HG03066 (cell line): Measurements from ENCODE around the gene WDR83.
"Not testable (repeated sequence)": the region's sequence is repeated elsewhere in the genome, so short reads cannot be mapped to it uniquely, and the experiment has no call there.

Experiments
- ATAC-seq: cut with Tn5 transposase; IDR thresholded peaks from one replicate; pipeline ENCODE4 v1.9.1; 2021; ENCODE audit warnings: low read depth; ENCODE audit not compliant: unreplicated experiment

WDR83 gene, protein sequence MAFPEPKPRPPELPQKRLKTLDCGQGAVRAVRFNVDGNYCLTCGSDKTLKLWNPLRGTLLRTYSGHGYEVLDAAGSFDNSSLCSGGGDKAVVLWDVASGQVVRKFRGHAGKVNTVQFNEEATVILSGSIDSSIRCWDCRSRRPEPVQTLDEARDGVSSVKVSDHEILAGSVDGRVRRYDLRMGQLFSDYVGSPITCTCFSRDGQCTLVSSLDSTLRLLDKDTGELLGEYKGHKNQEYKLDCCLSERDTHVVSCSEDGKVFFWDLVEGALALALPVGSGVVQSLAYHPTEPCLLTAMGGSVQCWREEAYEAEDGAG

DNA sequence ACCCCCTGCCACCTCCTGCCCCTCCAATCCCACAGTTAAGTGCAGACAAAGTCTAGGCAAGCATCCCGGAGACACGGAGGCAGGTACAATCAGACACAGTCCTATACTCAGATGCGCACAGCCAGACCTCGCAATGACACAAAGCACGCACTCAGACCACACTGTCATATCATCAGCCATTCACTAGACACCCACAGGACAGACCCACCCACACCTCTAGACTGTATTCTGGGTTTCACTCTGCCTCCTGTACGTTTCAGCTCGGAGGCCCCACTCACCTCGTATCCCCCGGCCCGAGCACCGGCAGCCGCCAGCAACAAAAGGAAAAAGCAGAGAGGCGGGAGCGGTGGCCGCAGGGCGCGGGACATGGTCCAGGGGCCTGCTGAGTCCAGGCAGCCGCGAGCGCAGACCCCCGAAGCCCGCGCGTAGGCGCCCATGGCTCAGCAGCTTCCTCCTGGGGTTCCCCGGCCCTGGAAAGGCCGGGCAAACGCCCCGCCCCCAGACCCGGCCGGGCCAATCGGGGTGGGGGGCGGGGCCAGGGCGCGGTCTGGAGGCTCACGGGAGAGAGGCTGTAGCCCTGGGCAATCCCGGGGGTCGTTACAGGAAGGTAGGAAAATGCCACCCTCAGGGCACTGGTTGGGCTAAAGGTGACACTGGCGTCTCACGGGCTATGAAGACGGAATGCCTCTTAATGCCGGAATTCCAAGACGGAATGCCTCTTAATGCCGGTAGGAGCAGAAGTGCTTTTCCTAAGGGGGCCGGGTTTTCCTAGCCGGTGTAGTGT is at the start of gene WDR83, which contains the start of gene MAN2B1:
Gene WDR83 (plus strand): TSS at position 543 of the 784 bp plus-strand sequence. CDS start 2,984 bp downstream, outside the sequence.
Gene MAN2B1 (minus strand): TSS at position 478 of the 784 bp plus-strand sequence. CDS start 41 bp downstream, at position 437.
- ATAC-seq = peak; percentile 43

DNA sequence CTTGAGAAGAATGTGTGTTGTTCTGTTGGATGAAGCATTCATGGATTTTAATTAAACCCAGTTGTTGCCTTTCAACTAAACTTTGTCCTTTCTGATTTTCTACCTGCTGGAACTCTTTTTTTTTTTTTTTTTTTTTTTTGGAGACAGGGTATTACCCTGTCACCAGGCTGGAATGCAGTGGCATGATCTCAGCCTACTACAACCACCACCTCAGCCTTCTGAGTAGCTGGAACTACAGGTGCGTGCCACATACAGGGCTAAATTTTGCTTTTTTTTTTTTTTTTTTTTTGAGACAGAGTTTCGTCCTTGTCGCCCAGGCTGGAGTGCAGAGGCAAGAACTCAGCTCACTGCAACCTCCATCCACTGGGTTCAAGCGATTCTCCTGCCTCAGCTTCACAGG is 49.0 kb upstream of the WDR83 start:
- ATAC-seq = no peak

DNA sequence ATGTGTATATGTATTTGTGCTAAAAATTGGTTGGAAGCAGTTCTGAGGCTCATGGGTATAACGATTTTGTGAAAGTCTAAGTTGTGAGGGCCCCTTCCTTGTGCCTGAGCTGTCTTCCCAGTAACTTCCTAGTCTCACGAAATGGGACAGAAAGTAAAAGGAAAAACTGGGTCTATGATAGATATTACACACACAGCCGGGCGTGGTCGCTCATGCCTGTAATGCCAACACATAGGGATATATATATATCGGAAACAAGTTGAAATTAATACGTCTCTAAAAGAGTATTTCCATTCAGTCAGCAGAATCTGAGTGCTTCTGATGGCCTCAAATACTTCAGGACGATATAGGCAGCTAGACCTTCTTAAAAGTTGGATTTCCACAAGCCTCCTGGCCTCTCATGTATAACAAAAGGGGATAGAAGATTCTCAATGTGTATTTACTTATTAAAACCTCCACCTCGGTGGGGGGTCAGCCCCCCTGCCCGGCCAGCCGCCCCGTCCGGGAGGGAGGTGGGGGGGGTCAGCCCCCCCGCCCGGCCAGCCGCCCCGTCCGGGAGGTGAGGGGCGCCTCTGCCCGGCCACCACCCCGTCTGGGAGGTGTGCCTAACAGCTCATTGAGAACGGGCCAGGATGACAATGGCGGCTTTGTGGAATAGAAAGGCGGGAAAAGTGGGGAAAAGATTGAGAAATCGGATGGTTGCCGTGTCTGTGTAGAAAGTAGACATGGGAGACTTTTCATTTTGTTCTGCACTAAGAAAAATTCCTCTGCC is 45.2 kb upstream of the WDR83 start:
- ATAC-seq = not testable (repeated sequence)

DNA sequence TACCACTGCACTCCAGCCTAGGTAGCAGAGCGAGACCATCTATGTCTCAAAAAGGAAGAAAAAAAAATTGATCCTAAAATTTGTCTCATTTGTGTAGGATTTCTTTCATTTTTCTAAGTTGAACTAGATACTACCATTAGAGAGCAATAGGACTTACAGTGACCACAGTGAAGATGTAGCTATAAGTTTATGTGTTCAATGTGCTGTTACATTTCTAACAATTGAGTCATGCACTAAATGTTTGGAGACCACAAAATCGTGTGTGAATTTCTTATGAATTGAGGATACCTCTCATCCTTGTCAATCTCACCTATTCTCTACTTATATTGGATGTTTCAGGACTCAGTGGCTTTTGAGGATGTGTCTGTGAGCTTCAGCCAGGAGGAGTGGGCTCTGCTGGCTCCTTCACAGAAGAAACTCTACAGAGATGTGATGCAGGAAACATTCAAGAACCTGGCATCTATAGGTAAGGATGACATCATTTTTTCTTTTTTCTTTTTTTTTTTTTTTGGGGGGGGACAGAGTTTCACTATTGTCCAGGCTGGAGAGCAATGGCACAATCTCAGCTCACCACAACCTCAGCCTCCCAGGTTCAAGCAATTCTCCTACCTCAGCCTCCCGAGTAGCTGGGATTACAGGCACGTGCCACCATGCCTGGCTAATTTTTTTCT is 43.1 kb upstream of the WDR83 start:
- ATAC-seq = no peak

DNA sequence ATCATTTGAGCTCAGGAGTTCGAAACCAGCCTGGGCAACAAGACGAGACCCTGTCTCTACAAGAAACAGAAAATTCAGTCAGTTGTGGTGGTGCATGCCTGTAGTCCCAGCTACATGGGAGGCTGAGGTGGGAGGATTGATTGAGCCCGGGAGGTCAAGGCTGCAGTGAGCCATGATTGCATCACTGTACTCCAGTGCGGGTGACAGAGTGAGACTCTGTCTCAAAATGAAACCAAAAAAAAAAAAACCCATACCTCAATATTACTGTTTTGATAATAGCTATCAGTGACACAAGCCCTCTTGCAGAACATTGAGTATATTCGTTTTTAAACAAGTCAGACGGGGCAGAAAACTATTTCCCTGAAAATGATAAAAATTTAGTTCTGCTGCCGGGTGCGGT is 39.6 kb upstream of the WDR83 start:
- ATAC-seq = no peak

DNA sequence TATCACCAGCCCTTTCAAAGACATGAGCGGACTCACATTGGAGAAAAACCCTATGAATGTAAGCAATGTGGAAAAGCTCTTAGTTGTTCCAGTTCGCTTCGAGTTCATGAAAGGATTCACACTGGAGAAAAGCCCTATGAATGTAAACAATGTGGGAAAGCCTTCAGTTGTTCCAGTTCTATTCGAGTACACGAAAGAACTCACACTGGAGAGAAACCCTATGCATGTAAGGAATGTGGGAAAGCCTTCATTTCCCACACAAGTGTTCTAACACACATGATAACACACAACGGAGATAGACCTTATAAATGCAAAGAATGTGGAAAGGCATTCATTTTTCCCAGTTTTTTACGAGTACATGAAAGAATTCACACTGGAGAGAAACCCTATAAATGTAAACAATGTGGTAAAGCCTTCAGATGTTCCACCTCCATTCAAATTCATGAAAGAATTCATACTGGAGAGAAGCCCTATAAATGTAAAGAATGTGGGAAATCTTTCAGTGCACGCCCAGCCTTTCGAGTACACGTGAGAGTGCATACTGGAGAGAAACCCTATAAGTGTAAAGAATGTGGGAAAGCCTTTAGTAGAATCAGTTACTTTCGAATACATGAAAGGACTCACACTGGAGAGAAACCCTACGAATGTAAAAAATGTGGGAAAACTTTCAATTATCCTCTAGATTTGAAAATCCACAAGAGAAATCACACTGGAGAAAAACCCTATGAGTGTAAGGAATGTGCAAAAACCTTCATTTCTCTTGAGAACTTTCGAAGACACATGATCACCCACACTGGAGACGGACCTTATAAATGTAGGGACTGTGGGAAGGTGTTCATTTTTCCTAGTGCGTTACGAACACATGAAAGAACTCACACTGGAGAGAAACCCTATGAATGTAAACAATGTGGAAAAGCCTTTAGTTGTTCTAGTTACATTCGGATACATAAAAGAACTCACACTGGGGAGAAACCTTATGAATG is 38.3 kb upstream of the WDR83 start:
- ATAC-seq = no peak

DNA sequence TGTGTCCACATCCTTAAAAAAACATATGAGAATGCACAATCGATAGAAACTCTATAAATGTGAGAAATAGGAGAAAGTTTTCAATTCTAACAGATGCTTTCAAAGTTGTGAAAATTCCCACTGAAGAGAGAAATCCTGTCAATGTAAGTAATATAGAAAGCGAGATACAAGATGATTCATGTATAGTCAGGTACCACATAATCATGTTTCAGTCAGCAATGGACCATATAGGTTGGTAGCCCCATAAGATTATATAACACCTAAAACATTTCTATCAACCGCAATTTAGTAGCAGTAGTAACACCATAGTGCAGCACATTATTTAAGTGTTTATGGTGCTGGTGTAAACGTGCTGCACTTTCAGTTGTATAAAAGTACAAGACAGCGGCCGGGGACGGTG is 37.4 kb upstream of the WDR83 start:
- ATAC-seq = no peak

DNA sequence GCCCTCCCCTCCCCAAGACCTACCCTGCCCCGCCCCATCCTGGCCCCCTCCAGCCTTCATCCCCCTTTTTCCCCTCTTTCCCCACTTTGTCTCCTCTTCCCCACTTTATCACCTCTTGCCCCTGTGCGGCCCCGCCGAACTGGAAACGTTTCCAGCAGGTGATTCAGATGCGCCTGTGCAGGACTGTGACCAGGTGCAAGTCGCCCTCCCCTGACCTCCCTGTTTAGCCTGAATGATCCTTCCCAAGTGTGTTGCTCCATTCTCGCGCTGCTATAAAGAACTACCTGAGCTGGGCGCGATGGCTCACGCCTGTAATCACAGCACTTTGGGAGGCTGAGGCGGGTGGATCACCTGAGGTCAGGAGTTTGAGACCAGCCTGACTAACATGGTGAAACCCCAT is 30.0 kb upstream of the WDR83 start:
- no peak for ATAC-seq

DNA sequence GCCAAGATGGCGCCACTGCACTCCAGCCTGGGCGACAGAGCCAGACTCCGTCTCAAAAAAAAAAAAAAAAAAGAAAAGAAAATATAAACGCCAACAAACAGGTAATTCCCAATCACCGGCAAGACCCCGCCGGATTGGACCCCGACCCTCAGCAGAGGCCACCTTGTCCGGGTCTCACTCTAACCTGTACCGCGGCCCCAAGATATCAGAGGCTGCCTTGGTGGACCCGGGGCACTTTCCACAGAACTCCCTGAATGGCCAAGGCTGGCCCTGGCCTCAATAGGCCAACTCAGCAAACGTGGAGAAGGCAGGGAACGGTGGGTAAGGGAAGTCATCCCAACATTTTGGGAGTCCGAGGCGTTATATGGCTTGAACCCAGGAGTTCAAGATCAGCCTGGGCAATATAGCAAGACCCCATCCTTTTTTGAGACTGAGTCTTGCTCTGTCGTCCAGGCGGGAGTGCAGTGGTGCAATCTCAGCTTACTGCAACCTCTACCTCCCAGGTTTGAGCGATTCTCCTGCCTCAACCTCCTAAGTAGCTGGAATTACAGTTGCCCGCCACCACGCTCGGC is 27.9 kb upstream of the WDR83 start:
- no peak for ATAC-seq

DNA sequence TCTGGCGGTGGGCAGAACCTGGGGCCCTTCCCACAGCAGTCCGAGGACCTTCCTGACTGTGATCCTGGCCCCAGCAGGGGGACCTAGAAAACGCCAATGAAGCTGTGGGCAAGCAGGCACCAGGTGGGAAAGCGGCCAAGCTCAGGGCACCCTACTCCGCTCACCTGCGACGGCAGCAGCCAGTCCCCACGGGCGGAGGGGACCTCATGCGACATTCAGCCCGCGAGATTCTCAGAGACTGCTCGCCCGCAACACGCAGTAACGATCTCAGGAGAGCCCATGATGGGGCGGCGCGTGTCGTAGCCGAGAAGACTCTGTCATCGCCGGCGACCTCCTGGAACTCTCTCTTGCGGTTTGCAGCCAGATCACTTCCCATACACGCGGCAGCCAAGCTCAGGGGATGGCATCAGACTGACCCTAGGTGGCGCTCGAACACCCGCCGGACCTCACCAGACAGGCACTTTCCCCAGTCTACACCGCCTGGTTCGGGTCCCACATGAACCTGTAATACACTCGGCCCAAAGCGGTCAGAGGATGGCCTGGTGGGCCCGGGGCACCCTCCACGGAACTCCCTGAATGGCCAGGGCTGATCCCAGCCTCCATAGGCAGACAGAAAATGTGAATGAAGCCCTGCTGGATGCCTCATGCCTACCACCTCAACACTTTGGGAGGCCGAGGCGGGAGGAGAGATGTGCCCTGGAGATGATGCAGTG is 26.6 kb upstream of the WDR83 start:
- ATAC-seq = no peak

DNA sequence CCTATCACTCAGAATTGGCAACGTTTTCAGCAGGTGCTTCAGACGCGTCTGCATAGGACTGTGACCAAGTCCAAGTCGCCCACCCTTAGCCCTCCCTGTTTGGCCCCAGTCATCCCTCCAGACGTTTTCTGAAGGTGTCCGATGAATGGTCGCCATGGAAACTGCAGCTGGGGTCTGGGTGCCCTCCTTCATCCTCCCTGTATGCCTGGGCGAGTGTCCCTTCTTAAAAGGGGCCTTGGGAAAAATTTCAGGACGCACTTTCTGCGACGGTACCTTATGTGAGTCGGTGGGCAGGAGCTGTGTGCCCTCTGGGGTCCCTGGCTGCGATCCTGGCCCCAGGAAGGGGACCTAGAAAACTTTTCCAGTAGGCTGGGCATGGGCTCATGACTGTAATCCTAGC is 25.2 kb upstream of the WDR83 start:
- no peak for ATAC-seq

DNA sequence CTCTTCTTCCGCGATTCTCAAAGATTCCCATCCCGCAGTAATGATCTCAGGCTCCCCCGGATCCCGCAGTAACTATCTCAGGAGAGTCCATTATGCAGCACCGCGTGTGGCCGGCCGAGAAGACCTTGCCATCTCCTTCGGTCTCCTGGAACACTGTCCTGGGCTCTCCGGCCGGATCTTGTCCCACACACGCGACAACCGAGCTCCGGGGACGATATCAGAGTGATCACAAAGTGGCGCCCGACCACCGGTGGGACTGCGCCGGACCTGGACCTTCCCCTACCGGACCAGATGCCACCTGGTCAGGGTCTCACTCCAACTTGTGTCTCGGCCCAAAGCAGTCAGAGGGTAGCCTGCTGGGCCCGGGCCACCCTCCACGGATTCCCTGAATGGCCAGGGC is 24.1 kb upstream of the WDR83 start:
- ATAC-seq = no peak

DNA sequence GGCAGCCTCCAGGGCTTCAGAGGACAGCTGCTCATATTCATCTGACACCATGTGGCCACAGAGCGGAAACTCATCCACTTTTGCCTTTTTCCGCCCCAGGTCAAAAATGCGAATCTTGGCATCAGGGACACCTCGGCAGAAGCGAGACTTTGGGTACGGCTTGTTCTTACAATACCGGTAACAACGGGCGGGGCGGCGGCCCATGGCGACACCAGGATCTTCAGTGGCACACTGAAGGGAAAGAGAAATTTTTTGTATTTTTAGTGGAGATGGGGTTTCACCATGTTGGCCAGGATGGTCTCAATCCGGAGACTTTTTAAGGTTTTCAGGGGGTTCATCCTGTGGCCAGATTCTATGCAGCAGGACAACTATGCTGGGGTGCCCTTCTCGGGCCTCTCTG is 22.9 kb upstream of the WDR83 start:
- not testable (repeated sequence) for ATAC-seq

DNA sequence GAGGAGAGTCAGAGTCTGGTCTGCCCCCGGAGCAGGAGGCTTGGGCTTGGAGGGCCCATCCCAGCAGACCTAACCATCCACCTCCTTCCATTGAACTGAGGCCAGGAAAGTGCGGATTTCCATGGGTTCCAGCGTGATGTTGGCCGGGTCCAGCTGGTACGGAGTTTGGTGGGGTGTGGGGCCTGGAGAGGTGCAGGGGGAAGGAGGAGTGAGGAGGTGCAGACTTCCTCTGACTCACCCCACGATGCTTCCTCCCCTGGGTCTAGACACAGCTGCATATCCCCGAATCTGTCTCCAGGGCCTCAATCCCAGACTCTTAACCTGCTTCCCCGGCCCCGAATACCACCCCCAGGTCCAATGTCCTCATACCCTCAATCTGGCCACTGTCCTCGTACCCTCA is 20.1 kb upstream of the WDR83 start:
- no peak for ATAC-seq

DNA sequence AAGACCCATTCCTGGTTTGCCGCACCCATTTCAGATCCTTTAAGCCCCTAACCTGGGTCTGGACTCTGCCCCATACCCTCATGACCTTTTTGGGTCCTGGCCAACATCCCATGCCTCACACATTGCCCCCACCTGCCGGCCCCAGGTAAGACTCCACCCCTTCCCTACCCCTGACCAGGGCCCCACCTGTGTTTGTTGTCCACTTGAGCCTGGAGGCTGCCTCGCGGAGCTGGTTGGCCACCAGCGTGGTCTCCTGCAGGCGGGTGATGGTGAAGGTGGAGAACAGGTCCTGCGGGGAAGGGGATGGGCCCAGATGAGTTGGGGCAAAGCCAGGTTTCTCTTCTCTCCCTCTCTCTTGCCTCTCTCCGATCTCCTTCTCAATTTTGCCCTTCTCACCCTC is 19.6 kb upstream of the WDR83 start:
- ATAC-seq = no peak

DNA sequence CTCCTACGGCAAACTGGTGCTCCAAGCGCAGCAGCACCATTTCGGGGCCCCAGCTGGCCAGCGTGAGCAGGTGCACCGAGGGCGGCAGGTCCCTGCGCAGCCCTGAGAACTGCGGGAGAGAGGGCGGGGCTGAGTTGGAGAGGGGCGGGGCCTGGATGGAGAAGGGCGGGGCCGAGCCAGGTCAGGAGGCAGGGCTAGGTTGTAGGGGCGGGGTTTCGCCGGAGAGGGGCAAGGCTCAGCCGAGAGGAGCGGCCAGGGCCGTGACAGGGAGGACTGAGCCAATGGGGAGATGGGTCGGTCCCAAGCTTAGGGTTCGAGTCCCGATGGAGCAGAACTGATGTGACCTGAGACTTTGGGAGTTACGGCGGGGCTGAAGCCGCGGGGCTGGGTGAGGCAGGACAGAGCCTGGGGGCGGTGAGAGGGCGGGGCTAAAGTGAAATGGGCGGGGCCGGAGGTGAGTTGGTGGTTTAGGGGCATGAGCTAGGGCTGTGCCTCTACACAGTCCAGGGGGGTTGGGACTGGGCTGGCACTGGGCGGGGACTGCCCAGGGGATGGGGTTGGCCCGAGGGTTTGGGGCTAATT is 19.0 kb upstream of the WDR83 start:
- ATAC-seq = no peak

DNA sequence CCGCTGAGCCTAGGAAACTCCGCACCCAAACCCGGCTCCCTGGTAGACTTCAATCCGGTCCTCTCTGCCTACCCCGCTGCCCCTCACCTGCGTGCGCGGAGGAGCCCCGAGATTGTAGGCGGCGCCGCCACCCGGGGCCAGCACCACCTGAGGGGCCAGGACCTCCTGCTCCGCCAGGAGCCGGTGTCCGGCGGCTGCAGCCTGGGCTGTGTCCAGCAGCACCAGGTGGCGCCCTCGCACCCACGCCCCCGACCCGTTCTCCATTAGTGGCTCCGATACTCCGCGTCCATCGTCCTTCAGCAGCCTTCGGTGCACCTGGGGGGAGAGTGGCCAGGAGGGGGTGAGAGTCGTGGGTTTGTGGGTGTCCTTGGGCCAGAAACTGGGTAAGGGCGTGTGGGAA is 18.5 kb upstream of the WDR83 start:
- ATAC-seq = no peak

DNA sequence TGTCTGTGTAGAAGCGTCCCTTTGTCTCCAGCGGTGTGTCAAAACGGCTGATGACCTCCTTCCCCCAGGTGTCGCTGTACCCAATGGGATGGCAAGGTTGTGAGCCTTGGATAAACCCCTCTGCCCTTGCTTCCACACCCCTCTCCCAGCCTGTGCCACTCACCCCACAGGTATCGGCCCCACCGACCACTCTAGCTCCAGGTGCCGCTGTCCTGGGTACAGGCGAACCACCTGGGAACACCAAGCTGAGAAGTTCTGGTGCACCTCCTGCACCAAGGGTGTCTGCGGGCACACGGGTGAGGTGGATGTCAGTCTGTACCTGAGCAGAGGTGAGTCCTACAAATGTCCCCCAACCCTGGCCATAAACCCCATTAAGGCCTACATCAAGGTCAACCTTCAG is 16.7 kb upstream of the WDR83 start:
- no peak for ATAC-seq
